ENCODE data around the gene PIGO.

DNA sequence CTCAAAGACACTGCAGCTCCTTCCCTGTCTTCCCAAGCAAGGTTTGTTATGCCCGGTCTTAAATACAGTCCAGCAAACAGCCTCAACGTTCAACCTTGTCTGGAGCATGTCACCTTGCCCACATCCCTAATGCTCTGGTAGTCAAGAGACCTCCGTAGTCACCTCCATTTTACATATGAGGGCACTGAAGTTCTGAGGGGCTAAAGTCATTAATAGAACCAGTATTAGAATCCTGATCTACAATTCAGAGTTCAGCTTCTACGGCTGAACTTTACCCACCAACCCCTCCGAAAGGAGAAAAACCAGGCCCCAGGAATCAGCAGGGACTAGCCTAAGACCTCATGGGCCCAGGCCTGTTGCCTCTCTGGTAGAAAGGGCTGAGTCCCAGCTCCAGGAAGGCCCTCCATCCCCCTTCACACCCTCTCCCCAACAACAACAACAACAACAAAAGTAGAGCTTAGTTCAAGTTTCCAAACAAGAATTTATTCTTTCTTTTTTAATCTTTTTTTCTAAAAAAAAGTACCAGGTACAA, 7.3 kb upstream of the PIGO start:
- TF ChIP-seq BACH2 (CRISPR knock-in tag; IDR thresholded peaks at IDR 0.05; ENCODE audit: borderline replicate concordance) (no peak), ZFP30 (CRISPR knock-in tag; IDR thresholded peaks at IDR 0.05) (no peak), ZNF70 (CRISPR knock-in tag; IDR thresholded peaks at IDR 0.05) (no peak), ARNTL (CRISPR knock-in tag; IDR thresholded peaks at IDR 0.05; ENCODE audit: borderline replicate concordance, low read depth) (no peak)
- TF ChIP-seq, protein P1, sequence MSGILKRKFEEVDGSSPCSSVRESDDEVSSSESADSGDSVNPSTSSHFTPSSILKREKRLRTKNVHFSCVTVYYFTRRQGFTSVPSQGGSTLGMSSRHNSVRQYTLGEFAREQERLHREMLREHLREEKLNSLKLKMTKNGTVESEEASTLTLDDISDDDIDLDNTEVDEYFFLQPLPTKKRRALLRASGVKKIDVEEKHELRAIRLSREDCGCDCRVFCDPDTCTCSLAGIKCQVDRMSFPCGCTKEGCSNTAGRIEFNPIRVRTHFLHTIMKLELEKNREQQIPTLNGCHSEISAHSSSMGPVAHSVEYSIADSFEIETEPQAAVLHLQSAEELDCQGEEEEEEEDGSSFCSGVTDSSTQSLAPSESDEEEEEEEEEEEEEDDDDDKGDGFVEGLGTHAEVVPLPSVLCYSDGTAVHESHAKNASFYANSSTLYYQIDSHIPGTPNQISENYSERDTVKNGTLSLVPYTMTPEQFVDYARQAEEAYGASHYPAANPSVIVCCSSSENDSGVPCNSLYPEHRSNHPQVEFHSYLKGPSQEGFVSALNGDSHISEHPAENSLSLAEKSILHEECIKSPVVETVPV (CRISPR knock-in tag; IDR thresholded peaks at IDR 0.05): no peak
- TF ChIP-seq, protein P2, sequence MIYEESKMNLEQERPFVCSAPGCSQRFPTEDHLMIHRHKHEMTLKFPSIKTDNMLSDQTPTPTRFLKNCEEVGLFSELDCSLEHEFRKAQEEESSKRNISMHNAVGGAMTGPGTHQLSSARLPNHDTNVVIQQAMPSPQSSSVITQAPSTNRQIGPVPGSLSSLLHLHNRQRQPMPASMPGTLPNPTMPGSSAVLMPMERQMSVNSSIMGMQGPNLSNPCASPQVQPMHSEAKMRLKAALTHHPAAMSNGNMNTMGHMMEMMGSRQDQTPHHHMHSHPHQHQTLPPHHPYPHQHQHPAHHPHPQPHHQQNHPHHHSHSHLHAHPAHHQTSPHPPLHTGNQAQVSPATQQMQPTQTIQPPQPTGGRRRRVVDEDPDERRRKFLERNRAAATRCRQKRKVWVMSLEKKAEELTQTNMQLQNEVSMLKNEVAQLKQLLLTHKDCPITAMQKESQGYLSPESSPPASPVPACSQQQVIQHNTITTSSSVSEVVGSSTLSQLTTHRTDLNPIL (CRISPR knock-in tag; IDR thresholded peaks at IDR 0.05; ENCODE audit: low read depth): no peak
- TF ChIP-seq, protein P3, sequence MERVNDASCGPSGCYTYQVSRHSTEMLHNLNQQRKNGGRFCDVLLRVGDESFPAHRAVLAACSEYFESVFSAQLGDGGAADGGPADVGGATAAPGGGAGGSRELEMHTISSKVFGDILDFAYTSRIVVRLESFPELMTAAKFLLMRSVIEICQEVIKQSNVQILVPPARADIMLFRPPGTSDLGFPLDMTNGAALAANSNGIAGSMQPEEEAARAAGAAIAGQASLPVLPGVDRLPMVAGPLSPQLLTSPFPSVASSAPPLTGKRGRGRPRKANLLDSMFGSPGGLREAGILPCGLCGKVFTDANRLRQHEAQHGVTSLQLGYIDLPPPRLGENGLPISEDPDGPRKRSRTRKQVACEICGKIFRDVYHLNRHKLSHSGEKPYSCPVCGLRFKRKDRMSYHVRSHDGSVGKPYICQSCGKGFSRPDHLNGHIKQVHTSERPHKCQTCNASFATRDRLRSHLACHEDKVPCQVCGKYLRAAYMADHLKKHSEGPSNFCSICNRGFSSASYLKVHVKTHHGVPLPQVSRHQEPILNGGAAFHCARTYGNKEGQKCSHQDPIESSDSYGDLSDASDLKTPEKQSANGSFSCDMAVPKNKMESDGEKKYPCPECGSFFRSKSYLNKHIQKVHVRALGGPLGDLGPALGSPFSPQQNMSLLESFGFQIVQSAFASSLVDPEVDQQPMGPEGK (CRISPR knock-in tag; IDR thresholded peaks at IDR 0.05; ENCODE audit: borderline replicate concordance): no peak
- TF ChIP-seq, protein P4, sequence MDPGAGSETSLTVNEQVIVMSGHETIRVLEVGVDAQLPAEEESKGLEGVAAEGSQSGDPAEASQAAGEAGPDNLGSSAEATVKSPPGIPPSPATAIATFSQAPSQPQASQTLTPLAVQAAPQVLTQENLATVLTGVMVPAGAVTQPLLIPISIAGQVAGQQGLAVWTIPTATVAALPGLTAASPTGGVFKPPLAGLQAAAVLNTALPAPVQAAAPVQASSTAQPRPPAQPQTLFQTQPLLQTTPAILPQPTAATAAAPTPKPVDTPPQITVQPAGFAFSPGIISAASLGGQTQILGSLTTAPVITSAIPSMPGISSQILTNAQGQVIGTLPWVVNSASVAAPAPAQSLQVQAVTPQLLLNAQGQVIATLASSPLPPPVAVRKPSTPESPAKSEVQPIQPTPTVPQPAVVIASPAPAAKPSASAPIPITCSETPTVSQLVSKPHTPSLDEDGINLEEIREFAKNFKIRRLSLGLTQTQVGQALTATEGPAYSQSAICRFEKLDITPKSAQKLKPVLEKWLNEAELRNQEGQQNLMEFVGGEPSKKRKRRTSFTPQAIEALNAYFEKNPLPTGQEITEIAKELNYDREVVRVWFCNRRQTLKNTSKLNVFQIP (CRISPR knock-in tag; IDR thresholded peaks at IDR 0.05; ENCODE audit: borderline replicate concordance, low read depth): no peak
